HG03460 (cell line): ENCODE results near the gene PAX5.

Source experiments
- ATAC-seq: cut with Tn5 transposase; IDR thresholded peaks from one replicate; pipeline ENCODE4 v1.9.1; 2021; ENCODE audit not compliant: unreplicated experiment

PAX5 gene

DNA sequence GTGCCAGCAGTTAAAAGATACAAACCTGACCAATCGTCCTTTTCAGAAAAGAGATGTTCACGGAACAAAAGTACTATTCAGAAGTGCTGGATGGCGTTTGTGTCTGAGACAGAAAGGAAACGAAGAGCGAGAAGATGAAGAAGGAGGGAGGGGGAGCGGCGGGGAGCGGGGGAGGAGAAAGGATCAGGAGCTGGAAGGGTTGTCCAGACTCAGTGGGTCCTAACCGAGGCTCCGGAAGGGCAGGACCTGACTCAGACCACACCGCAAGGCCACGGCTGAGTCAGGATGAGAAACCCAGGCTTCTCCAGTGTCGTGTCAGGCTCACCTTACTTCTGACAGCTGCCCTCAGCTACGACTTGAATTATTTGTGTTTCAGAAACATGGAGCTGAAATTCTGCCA lies 46.2 kb downstream of the PAX5 start:
- no peak for ATAC-seq

DNA sequence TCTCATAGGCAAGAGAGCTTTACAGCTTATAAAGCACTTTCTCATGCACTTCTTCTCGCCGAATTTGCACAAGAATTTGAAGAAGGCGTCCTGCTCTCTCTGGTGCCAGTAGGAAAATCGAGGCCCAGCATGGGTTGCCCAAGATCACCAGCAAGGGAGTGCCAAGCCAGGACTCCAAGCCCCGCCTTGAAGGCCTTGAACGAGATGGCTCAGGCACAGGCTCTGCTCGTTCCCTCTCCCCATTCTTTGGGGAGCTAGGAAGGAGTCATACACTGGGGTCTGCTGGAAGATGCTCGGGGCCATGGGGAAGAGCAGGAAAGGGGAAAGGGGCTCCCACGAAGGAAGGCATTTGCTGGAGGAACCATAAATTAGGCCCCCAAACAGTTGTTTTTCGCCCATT lies 46.7 kb downstream of the PAX5 start:
- ATAC-seq, result no peak

DNA sequence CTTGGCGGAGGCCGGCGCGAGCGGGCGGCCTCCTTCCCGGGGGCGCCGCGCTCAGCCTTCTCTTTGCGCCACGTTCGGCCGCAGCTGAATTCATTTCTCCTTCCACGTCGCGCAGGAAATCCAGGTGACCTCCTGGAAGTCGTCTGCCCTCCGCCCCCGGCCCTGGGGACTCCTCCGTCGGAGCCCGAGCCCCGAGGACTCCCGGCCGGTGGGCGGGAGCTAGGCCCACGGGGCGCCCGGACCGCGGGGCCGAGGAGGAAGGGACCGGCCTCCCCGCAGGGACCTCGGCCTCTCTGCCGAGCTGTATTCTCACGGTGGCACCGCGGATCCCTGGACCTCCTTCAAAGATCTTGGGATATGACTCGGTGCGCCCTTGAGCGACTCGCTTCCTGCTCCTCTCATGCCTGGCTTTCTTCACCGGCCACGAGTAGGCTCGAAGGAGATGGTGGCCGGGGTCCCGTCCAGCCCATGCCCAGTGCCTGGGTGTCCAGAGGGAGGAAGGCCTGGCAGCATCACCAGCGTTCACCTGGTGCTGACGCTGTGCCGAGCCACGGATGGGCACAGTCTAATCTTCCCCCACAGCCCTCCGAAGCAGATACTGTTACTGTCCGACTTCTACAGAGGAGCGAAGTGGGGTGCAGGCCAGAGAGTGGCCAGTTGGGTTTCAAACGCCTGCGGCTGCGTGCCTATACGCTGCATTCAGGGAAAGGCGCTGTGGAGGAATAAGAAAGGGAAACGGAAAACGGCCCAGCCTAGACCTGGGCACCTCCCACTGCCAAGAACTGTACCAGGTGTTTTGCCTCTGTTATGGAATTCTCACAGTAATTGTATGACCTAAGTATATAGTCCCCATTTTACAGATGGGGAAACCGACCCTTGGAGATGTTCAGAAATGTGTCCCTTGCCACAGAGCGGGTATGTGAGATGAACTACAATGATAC lies 47.3 kb downstream of the PAX5 start:
- ATAC-seq, result no peak

DNA sequence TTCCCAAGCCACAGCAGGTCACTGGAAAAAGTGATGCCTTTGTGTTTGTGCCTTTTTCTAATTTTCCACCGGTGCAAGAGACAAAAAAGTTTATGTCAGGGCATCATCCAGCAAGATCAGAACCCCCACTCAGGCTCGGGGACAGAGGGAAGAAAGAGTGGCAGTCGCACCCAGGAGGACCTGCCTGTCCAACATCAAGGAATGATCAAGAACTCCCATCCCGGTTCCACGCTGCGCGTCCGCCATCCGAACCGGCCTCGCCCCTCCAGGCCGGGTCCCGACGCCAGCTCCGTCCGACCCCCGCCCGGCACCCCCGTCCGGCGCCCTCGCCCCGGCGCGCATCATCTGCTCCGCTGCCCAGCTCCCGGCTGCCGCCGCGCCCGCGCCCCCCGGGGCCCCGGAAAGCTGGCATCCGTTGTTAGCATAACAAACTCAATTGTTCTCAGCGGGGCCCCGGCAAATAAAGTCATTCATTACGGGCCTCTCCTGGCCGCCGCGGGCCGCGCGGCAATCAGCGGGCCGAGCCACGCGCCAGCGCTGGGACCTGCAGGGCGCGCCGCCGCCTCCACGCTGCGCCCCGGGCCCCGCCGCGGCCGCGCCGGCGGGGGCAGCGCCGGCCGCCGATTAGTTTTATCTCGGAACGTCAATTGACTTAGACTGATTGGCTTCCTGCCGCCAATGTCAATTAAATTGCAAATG lies 48.1 kb downstream of the PAX5 start:
- no peak for ATAC-seq

DNA sequence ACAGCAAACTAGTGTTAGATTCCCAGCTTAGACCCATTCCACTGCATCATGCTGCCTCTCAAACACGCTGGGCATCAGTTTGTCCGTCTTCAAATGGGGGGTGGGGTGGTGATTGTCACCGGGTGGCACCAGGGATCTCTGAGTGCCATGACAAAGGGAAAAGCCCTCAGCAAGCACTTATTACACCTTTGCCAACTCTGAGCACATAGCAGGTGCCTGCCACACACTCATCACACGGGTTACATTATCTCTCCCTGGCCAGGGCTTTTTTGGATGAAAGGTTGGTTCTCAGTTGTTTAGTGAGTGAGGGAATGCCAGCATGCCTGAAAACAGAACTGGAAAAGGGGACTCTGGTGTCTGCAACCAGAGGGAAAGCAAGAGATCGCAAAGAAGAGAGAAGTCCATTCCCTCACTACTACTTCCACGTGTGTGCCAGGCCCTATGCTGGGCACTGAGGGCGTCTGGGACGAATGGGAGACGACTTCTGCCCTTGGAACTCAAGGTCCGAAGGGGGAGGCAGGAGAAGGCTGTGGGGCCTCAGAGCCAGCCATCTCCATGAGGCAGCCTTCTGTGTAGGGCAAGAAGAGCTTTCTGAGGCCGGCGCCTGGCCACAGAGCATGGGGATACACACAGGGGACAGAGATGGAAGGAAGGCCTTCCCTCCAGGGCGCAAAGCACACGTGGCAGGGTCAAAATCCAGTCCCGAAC lies 48.9 kb downstream of the PAX5 start:
- ATAC-seq, result no peak

DNA sequence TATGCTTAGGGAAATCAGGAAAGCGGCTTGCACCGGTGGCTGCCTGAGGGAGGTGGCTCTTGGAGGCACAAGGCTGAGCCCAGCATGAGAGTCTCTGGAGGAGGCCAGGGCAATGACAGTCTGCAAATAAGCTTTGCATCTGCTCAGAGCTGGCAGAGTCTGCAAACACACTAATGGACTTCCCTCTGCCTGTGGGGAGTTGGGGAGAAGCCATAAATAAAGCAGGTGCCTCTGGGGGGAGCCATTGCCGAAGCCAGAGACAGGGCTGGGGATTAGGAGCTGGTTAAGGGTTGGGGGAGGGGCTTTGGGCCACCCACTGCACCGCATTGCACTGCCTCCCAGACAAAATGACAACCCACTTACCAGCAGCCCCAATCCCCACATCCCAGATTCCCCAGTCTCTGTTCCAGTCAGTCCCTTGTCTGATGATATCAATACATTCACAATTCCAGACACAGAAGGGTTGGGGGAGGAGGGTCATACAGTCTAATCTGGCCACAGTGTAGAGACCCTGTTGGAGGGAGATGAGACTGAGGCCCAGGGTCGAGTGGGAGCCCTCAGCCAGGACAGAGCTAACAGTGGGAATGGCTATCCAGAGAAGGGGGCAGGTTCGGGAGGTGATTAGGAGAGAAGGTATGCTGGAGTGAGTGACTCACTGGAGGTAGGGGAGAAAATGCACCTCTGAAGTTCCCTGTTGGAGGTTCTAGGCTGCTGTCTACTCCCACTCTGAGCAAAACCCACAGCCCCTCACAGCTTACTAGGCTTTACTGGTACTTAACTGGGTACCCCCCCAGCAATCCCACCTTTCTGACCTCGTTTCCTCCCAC lies 53.7 kb downstream of the PAX5 start:
- no peak for ATAC-seq

DNA sequence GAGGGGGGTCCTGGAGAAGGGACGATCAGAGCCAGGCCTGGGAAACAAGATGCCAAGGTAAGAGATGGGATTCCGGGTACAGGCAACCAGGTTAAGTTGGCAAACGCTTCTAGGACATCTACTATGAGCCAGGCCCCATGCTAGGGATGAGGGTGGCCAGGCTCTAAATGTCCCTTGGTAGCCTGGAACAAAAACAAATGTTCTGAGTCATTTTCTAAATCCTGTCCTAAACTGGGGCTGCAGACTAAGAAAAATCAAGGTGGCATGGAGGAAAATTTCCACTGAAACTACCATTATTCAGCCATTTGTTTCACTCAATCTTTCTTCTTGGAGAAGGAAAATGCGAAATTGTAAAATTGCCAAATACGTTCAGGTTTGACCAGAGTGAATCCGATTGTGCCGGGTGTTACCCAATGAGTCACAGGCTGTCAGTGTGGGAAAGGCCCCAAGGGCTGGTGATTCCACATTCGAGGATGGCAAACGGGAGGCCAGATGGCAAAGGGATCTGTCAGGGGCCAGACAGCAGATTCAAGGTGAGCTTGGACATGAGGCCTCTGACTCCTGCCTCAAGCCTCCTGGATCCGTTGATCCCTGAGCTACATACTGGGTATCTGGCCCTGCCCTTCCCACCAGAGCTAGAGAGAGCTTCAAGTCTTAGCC lies 57.6 kb downstream of the PAX5 start:
- ATAC-seq, result no peak

DNA sequence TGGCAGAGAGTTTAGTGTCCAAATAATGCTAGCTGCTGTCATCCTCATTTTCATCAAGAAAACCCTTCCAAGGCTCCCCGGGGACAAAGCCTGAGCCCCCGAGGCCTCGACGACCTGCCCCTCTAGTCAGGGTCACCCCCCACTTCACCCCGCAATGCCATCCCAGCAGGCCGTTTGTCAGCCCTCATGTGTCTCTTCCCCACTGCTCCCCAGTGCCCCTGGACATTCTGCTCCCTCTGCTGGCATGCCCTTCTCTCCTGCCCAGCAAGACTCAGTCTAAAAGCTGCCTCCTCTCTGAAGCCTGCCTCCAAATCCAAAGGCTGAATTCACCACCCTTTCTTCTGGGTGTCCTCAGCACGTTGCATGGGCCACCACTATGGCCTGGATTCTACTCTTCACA lies 59.3 kb downstream of the PAX5 start:
- ATAC-seq, result no peak

DNA sequence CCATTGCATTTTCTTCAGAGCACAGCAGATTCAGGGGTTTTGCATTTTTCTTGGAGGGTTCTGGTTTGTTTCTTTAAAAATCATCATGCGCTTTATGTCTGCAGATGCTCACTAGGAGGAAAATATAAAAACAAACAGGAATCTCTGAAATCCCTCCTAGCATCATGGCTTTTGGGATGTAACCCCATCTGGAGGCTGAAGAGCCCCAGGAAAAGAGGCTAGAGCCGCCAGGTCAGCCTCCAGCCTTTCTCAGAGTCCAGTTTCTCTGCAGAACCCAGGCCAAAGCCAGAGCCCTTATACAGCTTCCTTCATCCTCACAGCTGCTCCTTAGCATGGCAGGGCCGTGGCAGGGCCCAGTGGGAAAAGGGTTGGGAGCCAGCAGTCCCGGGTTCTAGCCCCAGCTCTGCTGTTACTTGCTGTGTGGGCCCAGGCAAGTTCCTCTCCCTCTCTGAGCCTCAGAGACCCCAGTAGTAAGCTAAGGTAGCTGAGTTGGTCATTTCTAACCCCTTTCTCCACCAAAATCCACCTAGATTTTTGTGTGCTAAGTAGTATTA lies 62.1 kb downstream of the PAX5 start:
- no peak for ATAC-seq

DNA sequence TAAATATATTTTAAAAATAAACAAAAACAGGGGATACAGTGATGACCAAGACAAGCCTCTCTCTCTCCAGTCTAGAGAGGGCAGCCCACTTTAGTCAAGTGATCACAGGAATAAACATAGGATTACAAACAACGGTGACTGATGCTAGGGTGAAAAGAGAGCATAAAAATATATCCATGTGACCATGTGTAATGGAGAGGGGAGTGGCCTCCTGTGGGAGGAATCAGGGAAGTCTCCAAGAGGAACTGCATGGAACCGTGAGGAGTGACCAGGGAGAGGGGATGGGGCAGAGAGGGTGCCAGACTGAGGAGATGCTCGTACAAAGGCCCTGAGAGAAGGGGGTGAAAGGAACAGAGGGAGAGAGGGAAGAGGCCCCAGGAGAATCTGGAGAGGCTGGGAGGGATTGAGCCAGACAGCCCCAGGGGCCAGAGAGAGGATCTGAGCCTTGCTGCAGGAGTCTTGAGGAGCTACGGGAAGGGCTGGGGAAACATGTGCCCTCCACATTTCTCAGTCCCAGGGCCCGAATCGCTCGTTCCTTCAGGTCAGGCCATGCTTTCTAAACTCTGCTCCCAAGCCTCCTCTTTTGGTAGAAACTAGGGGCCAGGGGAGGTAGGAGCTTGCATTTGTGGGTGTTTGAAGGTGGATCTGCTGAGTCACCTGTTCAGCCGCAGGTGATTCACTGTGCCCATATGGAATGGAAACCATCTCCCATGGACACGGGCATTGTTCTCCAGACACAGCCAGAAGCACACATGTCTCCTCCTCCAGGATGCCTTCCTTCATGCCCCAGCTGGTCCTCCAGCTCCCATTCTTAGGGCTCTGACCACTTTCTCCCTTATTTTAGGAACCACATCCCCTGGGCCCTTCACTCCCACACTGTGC lies 63.8 kb downstream of the PAX5 start:
- ATAC-seq, result no peak

DNA sequence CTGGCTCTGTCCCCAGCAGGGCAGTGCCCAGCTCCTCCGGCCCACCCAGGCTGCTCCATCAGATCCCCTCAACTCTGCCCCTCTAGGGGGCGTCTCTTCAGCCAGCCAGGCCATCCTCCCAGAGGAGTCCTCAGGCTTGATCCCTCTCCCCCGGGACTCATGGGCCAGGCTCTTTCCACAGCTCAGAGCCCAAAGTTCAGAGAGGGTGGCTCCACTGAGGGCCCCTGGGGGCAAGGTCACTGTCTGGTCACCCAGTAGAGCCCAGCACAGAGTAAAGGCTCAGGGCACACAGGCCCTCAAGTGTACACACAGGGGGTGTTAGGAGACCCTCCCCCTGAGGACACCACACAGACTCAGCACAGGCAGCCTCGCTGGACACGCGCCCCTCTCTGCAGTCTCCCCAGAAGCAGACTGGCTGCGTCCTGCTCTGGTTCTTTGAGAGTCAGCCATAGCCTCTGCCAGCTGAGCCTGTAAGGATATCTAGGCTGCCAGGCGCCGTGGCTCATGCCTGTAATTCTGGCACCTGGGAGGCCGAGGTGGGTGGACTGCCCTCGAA lies 64.8 kb downstream of the PAX5 start:
- ATAC-seq, result no peak

DNA sequence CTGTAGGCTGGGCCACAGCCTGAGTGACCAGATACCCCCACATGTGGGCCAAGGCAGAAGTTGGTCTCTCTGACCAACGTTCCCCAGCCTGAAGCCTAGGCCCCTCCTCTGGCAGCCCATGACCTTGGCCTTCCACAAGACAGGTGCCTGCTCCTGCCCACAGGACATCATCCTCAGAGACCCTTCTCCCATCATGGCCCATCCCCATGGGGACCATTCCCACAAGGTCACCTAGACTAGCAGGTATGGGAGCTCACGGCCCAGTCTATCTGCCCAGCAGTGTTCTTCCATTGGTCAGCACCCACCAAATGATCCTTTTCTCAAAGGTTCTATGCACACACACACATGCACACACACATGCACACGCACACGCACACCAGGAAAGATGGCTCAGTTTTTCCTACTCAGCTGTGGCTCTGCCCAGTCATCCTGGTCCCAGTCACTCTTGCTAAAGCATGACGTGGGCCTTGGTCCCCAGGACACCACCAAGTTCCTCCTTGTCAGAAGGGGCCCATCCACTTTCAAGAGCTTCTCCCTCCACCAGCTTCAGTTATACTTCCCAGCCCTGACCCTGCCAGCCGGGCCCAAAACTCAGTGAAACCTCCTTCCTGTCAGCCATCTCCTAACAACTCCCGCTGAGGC lies 65.4 kb downstream of the PAX5 start:
- no peak for ATAC-seq

DNA sequence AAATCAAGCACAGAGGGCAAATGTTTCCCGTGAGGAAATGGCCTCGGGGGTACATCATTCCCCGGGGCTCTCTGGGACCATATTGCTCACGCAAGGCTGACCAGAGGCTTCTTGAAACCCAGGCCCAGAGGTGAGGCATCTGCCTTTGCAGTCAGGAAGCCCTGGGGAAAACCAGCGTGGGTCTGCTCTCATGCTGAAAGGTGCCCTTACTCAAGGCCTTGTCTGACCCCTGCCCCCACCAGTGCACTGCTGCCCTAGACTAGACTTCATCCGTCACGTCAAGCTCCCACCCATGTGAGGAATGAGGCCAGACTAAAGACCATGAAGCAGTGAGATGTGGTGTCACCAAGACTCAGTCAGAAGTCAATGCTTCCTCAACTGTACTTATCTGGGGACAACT lies 66.1 kb downstream of the PAX5 start:
- ATAC-seq, result no peak

DNA sequence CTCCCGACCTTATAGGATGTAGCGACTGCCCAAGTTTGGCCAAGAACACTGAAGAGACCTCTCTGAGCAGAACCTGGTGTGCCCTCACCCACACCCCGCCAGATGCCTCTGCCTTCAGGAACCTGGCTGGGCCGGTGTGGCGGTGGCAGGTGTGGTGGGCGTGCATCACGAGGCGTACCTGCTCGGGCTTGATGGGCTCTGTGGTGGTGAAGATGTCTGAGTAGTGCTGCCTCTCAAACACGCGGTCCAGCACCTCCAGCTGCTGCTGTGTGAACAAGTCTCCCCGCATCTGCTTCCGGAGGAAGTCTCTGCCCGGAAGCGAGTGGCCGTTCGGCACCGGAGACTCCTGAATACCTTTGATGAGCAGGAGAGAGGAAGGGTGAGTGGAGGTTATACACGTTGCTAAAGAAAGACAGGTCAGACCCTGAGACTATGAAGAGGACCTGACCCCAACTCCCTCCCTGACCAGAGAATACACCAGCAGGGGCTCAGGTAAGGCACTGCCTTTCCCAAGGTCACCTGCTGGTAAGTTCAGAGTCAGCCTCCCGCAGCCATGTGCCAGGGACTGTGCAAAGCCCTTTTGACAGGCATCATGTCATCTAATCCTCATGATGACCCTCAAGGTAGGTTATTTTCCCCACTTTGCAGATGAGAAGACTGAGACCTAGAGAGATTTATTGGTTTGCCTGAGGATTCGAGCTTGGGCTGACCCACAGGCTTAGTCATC lies 67.5 kb downstream of the PAX5 start:
- no peak for ATAC-seq

DNA sequence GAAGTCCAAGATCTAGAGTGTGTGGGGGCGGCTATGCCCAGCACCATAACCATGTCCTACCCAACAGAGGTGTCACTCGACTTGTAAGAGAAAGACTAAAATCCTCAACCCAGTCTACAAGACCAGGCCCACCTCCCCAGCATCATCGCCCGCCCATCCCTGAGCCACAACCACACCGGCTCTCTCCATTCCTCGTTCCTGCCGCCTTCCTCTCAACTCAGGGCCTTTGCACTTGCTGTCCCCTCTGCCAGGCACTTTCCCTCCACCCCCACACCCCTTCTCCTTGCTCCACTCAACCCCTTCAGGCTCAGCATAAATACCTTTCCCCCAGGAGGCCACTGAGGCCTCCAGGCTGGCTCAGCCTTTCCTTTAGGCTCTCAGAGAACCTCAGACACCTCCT lies 69.3 kb downstream of the PAX5 start:
- no peak for ATAC-seq

DNA sequence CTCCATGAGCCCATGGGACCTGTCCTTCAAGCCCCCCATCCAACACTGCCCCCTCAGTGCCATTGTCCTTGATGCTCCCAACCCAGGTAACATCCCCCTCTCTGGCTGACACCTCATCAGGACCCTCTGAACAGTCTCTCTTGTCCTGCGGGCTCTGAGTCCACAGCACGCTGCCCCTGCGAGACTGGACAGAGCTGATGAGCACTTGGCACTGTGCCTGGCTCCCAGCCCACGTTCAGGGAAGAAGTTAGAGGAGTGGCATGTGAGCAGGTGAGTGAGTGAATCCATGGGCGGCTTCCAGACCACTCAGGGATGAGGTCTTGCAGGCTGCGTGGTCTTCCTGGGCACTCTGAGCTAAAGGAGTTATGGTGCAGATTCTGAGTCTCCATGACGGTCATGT lies 70.7 kb downstream of the PAX5 start:
- no peak for ATAC-seq

DNA sequence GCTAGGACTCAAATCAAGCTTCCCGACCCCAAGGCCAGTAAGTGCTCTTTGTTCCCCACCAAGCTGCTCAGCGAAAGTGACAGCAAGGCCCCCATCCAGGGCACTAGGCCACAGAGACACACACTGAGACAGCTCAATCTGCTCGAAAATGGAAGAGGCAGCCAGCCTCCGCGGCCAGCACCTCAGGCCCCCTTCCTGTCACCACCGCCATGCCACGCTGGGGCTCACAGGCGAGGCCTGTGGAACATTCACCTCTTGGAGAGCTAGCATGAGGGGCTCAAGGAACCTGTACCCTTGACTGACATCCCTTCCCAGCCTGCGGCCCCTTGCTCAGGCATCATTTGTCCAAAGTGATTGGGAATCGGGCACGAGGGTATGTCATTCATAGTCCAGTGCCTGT lies 71.4 kb downstream of the PAX5 start:
- no peak for ATAC-seq
